GM12892 (cell line): ENCODE results near the gene MTG2.

Source experiments
- POLR2A ChIP-seq: IDR thresholded peaks from 2 replicates; pipeline ENCODE4 v1.6.1; 2011; ENCODE audit warnings: low read depth, low read length, control low read depth
- POLR2AphosphoS5 ChIP-seq: IDR thresholded peaks from 2 replicates; pipeline ENCODE4 v1.6.1; 2011; ENCODE audit warnings: low read depth, low read length, control low read depth
- TAF1 ChIP-seq: IDR thresholded peaks from 2 replicates; pipeline ENCODE4 v1.6.1; 2011; ENCODE audit warnings: low read depth, mild to moderate bottlenecking, control low read depth, low read length, borderline replicate concordance

- TF ChIP-seq TAF1 (no peak), POLR2A (no peak), POLR2AphosphoS5 (no peak)
Observed at GRCh38 chr20:62145688-62146018, 37.2 kb upstream of the MTG2 start.
